Measurements from ENCODE around the gene FBXW11.
"Not testable (repeated sequence)": the region's sequence is repeated elsewhere in the genome, so short reads cannot be mapped to it uniquely, and the experiment has no call there.

FBXW11 gene

DNA sequence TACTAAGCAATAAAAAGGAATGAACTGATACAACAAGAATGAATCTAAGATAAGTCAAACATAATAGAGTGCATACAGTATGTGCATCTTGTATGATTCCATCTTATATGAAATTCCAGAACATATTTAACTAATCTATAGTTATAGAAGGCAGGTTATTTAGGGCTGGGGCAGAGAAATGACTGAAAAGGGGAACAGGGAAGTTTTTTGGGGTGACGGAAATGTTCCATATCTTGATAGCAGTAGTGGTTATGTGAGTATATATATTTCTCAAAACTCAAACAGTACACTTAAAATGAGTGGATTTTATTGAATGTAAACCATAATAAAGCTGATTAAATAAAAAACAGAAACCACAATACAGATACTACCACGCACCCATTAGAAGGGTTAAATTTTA is 24.6 kb downstream of the FBXW11 start:
- DNase-seq (ENCODE audit: low read depth), result no peak

DNA sequence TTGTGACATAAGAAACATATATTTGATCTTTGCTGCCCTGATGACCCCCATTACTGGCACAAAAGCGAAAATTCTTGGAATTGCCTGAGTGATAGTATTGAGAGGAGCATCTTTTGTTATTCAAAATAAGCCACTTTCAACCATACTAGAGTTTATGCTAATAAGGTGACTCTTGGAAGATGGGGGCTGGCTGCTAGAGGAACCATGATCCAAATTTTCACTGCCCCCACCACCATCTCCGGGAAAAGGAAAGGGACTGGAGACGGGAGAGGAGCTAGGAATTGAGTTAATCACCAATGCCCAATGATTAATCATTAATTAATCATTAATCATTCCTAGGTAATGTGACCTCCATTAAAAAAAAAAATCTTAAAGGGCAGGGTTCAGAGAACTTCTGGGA is 25.6 kb downstream of the FBXW11 start:
- DNase-seq (ENCODE audit: low read depth), result no peak

DNA sequence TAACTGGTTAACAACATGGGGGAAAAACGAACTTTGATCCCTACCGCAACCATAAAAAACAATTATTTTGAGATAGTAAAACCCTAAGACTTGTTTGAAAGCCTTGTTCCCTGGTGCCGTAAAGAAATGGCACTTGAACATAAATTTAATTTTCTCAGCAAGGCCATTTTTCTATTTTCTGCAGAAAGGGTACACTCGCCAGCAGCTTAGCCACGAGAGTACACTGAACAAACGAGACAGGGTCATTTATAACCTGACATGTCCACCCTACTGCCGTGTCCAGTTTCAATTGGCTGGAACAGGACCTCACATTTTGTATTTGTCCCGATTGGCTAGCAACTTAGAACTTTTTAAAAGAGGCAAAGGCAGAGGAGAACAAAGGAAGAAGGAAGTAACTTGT is 26.8 kb downstream of the FBXW11 start:
- DNase-seq (ENCODE audit: low read depth), result no peak

DNA sequence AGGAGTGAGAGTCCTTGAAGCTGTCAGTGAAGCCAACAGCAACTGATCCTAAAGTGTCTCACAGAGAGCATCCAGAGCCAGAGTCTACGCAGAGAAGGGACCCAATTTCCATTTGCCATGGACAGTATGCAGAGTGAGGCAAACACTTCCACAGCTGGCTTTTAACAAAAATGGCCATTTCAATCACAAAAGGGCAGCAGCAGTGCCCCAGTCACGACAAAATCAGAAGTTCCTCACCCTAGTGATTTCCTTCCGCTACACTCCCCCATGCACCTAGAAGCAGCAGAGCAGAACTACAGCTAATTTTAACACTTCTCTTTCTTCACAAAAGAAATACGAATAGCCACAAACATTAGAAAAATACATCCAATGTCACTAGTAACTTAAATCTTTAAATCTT is 27.9 kb downstream of the FBXW11 start:
- no peak for DNase-seq (ENCODE audit: low read depth)

DNA sequence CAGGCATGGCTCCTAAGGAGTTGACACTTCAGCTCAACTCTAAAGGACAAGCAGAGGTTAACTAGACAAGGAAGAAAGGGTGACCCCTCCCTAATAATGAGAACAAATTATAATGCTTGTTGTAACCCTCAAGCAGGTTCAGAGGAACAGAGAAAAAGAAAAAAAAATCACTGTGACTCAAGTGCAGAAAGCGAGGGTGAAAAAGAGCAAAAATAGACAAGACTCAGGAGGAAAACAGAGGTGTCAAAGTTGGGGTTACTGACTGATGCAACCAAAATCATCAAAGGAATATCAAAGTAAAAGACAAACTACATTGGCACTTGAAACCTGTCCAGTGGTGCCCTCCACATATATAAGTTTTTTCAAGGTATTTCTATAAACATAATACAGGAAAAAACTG is 28.4 kb downstream of the FBXW11 start:
- DNase-seq (ENCODE audit: low read depth), result no peak

DNA sequence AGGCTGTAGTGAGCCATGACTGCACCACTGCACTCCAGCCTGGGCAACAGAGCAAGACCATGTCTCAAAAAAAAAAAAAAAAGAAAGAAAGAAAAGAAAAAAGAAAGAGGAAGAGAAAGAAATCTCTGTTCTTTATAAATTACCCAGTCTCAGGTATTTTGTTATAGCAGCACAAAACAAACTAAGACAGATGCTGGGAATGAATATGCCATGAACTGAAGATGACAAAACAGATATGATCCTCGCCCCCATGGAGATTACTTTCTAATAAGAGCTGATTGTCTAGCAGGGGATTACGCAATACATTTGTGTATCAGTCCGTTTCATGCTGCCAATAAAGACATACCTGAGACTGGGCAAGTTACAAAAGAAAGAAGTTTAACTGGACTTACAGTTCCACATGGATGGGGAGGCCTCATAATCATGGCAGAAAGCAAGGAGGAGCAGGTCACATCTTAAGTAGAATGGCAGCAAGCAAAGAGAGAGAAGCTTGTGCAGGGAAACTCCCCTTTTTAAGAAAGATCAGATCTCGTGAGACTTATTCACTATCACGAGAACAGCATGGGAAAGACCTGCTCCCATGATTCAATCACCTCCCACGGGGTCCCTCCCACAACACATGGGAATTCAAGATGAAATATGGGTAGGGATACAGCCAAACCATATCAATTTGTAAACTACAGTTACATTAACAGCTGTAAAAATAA is 29.0 kb downstream of the FBXW11 start:
- DNase-seq (ENCODE audit: low read depth), result not testable (repeated sequence)

DNA sequence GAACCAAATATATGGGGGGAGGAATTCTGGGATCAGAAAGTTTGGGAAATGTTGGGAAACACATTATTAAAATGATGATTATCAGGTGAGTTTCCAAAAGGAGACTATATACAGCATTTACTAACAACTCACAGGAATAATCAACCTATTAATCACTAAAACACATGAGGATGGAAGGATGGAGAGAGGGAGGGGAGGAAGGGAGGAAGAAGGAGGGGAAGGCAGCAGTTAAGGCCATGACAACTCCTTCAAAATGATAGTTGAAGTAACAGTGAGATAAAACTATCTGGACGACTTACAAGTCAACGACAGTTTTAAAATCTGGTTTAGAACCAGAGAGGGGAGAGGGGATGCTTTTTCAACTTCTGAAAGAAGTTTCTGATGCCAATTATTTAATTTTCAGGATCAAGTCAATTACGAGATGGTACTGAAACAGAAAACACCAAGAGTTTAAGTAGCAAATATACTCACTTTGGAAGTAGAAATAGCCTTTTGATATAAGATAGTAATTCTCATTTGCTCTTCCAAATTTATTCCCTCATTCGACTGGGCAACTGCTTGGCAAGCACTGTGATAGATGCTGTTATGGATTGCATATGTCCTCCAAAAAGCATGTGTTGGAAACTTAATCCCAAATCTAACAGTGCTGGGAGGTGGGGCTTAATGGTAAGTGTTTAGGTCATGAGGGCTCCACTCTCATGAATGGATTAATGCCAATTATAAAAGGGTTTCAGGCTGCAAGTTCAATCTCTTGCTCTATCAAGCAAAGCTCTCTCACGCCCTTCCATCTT is 30.4 kb downstream of the FBXW11 start:
- DNase-seq (ENCODE audit: low read depth), result no peak

DNA sequence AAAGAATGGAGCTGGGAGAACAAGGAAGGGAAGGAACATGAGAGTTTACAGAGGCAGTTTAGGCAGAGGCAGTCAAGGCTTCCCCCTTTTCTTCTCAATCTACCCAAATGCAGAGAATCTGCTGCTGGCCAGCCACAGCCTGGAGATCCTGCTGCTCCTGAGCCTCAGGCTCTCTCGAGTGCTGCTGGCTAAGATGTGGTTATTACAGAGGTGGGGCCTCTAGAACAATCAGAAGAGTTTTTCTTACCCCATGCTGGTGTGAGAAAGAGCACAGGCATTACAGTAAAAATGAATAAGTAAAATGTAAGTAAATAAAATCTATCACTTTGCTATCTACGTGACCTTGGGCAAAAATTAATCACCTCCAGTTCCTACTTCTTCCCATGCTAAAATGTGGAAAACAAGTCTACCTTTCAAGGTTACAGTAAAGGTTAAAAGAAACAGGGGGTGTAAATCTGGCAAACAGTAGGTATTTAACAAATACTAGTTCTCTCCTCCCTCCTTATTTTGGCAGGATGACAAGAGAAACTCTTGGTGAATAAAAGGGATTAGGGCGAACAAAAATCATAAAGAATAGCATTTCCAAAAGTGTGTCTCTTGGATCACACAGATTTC is 31.1 kb downstream of the FBXW11 start:
- DNase-seq (ENCODE audit: low read depth), result no peak

DNA sequence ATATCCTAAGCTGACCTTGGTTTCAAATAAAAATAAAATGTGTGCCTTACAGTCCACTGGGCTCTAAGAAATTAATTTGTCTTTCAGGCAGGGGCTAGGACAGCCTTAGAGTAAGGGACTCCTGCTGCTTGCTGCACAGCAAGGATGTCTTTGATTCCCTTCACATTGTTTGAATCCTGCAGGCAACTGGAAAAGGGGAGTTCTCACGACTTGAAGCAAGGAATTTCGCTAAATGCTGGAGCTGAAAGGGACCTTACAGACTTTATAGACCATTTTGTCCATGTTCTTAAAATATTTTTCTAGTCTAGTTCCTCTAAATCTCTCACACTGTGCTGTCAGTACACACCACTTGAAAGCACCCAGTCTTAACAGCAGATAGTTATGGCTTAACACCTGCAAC is 35.6 kb downstream of the FBXW11 start:
- DNase-seq (ENCODE audit: low read depth), result no peak

DNA sequence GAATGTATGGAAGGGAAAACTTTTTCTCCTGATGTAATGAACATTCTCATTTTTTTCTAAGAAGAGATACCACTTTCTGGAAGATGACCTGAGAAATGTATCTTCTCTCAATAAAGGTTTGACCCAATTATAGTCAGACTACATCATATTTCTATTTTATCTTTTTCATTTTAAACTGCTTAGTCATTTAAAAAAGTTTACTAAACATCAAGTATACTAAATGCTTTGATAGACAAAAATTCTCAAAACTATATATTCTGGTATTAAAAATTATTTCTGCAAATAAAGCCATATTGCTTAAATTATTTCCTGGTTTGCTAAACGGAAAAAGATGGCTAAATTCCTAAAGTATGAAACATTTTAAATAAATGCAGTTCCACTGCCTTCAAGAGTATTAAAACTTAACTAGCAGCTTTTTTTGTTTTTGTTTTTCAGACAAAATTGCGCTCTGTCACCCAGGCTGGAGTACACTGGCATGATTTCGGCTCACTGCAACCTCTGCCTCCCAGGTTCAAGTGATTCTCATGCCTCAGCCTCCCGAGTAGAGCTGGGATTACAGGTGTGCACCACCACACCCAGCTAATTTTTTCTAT is 37.1 kb downstream of the FBXW11 start:
- DNase-seq (ENCODE audit: low read depth), result no peak

DNA sequence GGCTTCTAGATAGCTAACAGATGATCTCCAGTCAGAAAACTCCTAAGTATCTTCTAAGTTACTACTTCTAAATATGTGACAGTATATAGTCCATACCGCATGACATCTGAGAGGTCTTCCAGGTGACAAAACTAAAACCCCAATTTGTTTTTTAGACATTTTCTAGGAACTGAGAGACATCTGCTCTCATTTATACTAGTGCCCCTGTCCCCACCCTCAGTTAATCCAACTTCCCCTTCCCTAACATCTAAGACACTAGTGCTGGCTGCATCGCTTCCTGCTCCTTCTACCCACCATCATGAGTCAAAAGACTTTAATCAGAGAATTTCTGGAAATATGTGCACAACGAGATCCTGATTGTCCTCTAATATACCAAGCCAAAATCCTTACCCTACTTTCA is 37.9 kb downstream of the FBXW11 start:
- DNase-seq (ENCODE audit: low read depth), result no peak

DNA sequence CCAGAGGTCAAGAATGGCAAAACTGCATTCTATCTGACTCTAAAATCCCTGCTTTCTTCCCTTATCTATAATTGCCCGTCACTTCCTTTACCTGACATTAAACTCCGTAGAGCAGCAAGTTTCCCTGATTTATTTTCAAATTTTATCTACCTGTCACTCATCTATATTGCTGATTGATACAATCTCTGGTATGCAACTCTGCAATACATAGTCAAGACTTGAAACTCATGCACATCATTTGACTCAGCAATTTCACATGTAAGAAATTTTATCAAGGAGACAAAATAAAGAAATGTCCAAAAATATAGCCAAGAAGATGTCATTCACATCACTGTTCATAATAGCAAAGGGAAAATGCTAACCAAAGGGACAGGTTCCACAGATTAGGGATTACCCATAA is 39.5 kb downstream of the FBXW11 start:
- no peak for DNase-seq (ENCODE audit: low read depth)

DNA sequence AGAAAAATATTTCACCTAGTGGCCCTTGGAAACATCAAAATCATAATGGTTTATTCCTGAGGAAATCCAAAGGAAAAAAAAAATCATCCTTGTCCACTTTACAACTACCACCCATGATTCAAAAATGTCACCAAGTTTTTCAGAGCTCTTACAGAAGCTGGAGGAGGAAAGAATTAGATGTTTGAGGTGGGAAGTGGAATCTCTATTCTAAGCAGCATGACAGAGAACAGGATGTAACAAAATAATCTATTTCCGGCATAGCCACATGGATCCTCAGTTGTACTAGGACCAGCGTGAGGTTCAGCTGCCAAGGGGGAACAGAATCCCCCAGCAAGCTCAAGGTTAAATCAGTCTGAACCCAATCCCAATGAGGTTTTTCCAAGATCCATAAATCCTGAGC is 40.2 kb downstream of the FBXW11 start:
- DNase-seq (ENCODE audit: low read depth), result no peak

DNA sequence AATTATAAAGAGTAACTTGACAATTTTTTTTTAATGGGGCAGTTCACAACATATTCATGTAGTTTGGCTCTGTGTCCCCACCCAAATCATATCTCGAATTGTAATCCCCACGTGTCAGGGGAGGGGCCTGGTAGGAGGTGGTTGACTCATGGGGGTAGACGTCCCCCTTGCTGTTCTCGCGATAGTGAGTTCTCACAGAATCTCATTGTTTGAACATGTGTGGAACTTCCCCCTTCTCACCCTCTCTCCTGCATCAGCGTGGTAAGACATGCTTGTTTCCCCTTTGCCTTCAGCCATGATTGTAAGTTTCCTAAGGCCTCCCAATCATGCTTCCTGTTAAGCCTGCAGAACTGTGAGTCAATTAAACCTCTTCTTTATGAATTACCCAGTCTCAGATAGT is 40.7 kb downstream of the FBXW11 start:
- DNase-seq (ENCODE audit: low read depth), result no peak

DNA sequence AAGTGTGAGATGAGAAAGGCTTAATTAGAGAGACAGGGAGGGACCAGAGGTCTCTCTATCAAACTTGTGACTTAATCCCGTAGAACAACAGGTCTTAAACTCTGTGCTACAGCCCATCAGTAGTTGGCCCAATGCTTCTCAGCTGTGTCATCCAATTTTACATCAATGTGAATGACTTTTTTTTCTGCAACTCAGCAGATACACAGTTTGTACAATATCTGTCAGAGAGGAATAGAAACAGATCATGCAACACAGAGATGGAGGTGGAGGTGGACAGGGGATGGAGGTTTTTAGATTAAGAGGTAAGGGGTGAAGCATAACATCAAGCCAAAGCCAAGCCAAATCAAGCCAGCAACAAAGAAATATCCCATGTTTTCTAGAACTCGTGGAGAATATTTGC is 43.0 kb downstream of the FBXW11 start:
- DNase-seq (ENCODE audit: low read depth), result no peak

DNA sequence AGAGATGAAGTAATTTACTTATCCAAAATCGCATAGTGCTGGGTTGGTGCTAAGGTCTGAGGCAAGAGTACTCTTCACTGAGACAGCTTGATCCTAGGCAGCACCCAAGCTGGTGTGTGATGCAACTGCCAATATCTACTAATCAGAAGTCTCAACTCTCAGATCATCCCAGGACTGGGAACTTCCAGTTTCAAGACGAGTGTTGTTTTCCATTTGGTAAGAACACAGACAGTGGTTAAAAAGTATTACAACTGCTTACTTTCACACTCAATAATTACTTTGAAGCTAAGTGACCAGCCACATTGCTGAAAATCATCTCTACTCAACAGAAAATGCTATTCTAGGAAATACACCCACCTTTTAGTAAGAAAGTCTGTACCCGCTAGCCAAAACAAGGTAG is 45.3 kb downstream of the FBXW11 start:
- DNase-seq (ENCODE audit: low read depth), result no peak

DNA sequence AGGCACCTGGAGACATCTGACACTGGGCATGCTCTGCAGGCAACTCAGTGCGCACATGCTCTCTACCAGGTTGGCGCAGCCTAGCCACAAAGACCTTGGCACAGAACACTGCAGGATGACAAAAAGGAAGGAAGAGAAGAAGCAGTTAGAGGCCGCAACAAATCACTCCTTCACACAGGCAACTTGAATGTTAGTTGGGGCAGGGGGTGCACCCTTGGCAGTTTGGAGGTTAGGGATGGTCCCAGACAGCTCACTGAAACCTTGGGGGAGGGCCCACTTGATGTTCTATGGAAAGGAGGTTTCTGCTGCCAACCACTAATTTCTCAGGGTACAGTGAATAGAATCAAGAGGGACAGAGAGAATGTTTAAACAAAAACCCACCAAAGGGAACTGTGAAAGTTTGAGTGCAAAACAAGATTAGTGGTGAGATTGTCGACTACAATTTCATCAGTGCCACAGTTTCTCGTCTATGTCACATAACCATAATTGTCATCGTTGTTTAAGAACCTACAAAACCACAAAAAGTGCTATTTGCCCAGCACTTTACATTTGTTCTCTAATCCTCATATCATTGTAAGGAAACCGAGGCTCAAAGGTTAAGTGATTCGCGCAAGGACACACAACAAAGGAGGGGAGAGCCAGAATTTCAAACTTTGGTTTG is 48.7 kb downstream of the FBXW11 start:
- no peak for DNase-seq (ENCODE audit: low read depth)

DNA sequence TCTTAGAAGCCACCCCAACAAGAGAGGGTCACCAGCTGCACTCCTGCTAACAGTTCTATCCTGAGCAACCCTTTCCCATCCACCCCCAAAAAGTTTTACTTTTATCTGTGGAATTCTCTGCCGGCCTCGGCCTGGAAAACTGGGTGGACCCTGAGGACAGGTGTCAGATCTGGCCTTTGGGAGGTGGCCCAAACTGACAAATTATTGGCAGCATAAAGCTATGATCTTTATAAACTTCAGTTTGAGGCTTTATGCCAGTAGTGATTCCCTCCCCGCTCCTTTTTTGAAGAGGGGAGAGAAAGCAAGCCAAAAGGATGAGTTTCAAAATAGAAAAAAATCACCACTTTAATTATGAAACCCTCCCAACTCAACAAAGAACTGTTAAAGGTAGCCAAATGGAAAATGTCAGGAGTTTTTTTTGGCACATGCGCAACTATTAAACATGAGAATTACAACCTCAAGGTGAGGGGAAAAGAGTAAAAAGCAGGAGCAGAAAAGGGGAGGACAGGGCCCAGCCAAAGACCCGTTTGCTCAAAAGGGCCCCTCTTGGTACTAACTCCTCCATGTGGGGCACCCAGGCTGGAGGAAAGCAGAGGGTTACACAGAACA is 49.4 kb downstream of the FBXW11 start:
- DNase-seq (ENCODE audit: low read depth), result no peak

DNA sequence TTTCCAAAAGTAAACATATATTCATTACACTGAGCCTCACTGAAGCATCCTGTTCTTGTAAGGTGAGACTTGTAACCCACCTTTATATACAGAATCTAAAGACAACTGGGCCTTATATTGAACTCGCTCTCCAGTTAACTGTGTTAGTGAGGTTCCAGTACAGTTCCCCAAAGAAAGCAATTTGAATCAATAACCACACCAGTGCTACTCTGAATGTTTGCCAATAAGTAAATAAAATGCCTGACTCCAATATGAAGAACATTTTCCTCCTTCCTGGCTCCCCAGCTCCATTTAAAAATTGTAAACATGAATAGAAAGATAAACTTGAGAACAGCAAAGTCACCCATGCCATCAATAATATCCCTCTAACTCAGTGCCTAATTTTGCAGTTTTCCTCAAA is 50.1 kb downstream of the FBXW11 start:
- no peak for DNase-seq (ENCODE audit: low read depth)

DNA sequence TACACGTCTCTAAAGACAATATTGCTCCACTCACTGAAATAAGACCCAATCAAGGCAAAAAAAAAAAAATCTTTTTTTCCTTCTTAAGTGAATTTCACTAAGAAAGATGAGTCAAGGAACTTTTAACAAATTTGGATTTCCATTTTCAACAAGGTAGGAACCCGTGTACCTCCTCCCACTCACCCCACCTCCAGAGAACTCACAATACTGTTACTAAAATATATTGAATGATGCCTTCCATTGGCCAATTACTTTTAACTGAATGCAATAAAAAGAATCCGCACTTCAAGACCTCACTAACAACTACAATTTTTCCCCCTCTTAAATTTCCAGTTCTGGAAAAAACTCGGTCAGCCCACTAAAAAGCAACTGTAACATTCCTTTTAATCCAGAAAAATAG is 50.7 kb downstream of the FBXW11 start:
- DNase-seq (ENCODE audit: low read depth), result no peak

DNA sequence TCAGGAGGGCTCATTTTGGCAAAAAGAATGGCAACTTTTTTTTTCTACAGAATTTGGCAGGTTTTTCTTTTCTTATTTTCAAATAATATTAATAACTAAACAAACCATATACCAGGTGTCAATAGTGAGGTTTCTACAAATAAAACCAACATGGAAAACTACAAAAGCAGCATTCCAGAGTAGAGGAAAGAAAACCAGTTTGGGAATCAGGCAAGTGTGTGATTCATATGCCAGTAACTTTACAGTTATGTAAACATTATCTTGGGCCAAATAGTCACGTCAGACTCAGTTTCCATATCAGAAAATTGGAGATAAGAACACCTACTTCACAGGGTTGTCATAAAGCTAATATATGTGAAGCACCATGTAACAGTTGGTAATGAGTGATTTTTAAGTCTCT is 51.7 kb downstream of the FBXW11 start:
- DNase-seq (ENCODE audit: low read depth), result no peak

Measured in stimulated activated CD8-positive, alpha-beta memory T cell treated with anti-CD3 and anti-CD28 coated beads, Interleukin-12 subunit alpha, Interleukin-12 subunit beta, amount 100 ng/mL, for 4 hours (primary cell).